Gastrocnemius medialis (tissue), 4 donors: ENCODE results near the gene SLC25A41.

Source experiments
- CTCF ChIP-seq, 5 experiments: fragments of 450-650 bp in 3 of 5; fragments of 200-600 bp in 2 of 5; sonication (generic) in 2 of 5; IDR thresholded peaks in 4 of 5; conservative IDR thresholded peaks in 1 of 5; 1 replicate in 4 of 5; 2 replicates in 1 of 5; pipeline ENCODE4 v1.5.1; 2016 to 2019; ENCODE audit warnings: antibody characterized with exemption in 5 of 5, mild to moderate bottlenecking in 3 of 5, moderate library complexity in 3 of 5
- POLR2A ChIP-seq, 2 donors: fragments of 450-650 bp; IDR thresholded peaks; one replicate each; pipeline ENCODE4 v1.6.1; 2017; ENCODE audit warnings: antibody characterized with exemption in 2 of 2, mild to moderate bottlenecking in 2 of 2, moderate library complexity in 2 of 2

GRCh38 chr19:6421075-6422014 lies 12.2 kb downstream of the SLC25A41 start:
- TF ChIP-seq CTCF (IDR thresholded peaks at IDR 0.05 in 4 of 5, conservative IDR thresholded peaks at IDR 0.05 in 1 of 5) (no peak), POLR2A (IDR thresholded peaks at IDR 0.05) (no peak)
